Erythroblast (primary cell): Measurements from ENCODE around the gene CLPSL1.

Source experiments
- DNase-seq, 2 experiments: peaks; one replicate each; lab custom pipeline; 2025; lab: John Stamatoyannopoulos, UW
- GATA1 ChIP-seq: IDR thresholded peaks from 2 replicates; pipeline ENCODE4 v1.6.1; 2011; ENCODE audit warnings: low read depth, mild to moderate bottlenecking, control low read depth, low read length, moderate library complexity
- POLR2A ChIP-seq: IDR thresholded peaks from 2 replicates; pipeline ENCODE4 v1.6.1; 2011; ENCODE audit warnings: mild to moderate bottlenecking, low read length

CLPSL1 gene

GRCh38 chr6:35829306-35829705 is 48.5 kb downstream of the CLPSL1 start:
- TF ChIP-seq POLR2A, result no peak
- no peak for TF ChIP-seq GATA1

GRCh38 chr6:35831257-35832007 is 50.6 kb downstream of the CLPSL1 start:
- TF ChIP-seq GATA1, result no peak
- TF ChIP-seq POLR2A, result no peak

More at GRCh38 chr6:35829306-35829705, 48.5 kb downstream of the CLPSL1 start:
- DNase-seq, result no peak

GRCh38 chr6:35833536-35833935 is 52.7 kb downstream of the CLPSL1 start:
- peak; percentile 6 to 17 for DNase-seq
- TF ChIP-seq POLR2A (no peak), GATA1 (no peak)

More at GRCh38 chr6:35831257-35832007, 50.6 kb downstream of the CLPSL1 start:
- DNase-seq, result no peak
